Pancreas (tissue), 10 donors: Measurements from ENCODE around the gene TMEM95. TPM values are rescaled to one million over a fixed set of nuclear protein-coding genes. Genes with fewer than 3 reads are reported as not detected.
A peak's percentile ranks its signal among the peaks of the same experiment; 100 is the strongest.

Source experiments
- ATAC-seq, 4 donors: fragments of 200-7000 bp; cut with Tn5 transposase; one replicate each; pipeline versions ENCODE4 v1.8.0 to v1.9.1; 2020; ENCODE audit warnings: mild to moderate bottlenecking in 4 of 4, moderate library complexity in 4 of 4
- DNase-seq, 6 donors: peaks; one replicate each; pipeline ENCODE4 v3.0.0-alpha.2; 2020
- FAIRE-seq: peaks from 2 replicates; lab custom pipeline; 2012; peaks lifted over from hg19 to GRCh38; lab: Jason Lieb, UNC
- H3K27ac ChIP-seq, 4 donors: fragments of 200-600 bp; sonication (generic); 1 replicate in 3 of 4; 2 replicates in 1 of 4; pipeline versions ENCODE4 v1.5.0 to v1.8.0; 2020
- H3K27me3 ChIP-seq, 4 donors: fragments of 200-600 bp; one replicate each; pipeline ENCODE4 v1.8.0; 2021
- H3K36me3 ChIP-seq, 3 donors: fragments of 200-600 bp; sonication (generic) in 1 of 3; one replicate each; pipeline versions ENCODE4 v1.5.0 to v1.8.0; 2020 to 2021
- H3K4me1 ChIP-seq, 3 donors: fragments of 200-600 bp; one replicate each; pipeline ENCODE4 v1.8.0; 2021
- H3K4me3 ChIP-seq, 4 donors: fragments of 200-600 bp; sonication (generic) in 2 of 4; one replicate each; pipeline versions ENCODE4 v1.5.0 to v1.8.0; 2020 to 2021
- H3K9me3 ChIP-seq, 4 donors: fragments of 200-600 bp; one replicate each; pipeline ENCODE4 v1.8.0; 2021
- WGBS, 2 donors: extraction: QIAGEN DNeasy Blood & Tissue Kit; methylation state at CpG; one replicate each; pipeline ENCODE4 v1.1.7; 2013; 5-methylcytosine and 5-hydroxymethylcytosine counted together
- intact Hi-C, 3 donors: fragments of 100-400 bp; cut with DNase I; formaldehyde crosslinking; loops; one replicate each; pipeline versions ENCODE4 v1.11.1 to v1.14.2; 2022
- polyA plus RNA-seq, 2 donors: library from polyadenylated mRNA; stranded (reverse); fragments of 200-250 nt; gene quantifications; one replicate each; pipeline ENCODE4 v1.2.3, GENCODE V29; 2013
- total RNA-seq, 6 donors: library from RNA; stranded (reverse); fragmentation: NEBNext Ultra II Directional in 4 of 6; extraction: Animal tissue kit (Norgen Biotek cat#: 25700) in 4 of 6; gene quantifications; one replicate each; pipeline versions ENCODE4 v1.2.1 to v1.2.4, GENCODE V29; 2021 to 2023
- TF ChIP-seq, protein P1 (sequence below), 4 donors: fragments of 200-600 bp; sonication (generic) in 3 of 4; IDR thresholded peaks; one replicate each; pipeline versions ENCODE4 v1.5.0 to v1.8.0; 2021; ENCODE audit warnings: antibody characterized with exemption in 4 of 4
- donor health status: healthy with polysubstance abuse.
- donor health status: DM: no; HTN: no; CAD: no; lungs with moderate emphysema.
- donor health status: DM: no; HTN: no; CAD: no.
- donor health status: control.
- donor health status: control.
- donor health status: Bipolar disorder and iron deficiency.
- donor health status: DM: yes; HTN: yes; CAD: no.
- donor health status: DM: no; HTN: no; CAD: no.
- donor health status: DM: no; HTN: no; CAD: no.
- donor health status: DM: yes; HTN: yes; CAD: no.

The TMEM95 gene
- total and polyA plus RNA-seq, 8 donors: not detected

- FAIRE-seq (no peak), DNase-seq (peak in 1 of 6 donors; percentile 35), ATAC-seq (no peak)
- intact Hi-C loops: no loop called here
- H3K27ac ChIP-seq: no peak overlapping the region
- TF ChIP-seq, protein P1, sequence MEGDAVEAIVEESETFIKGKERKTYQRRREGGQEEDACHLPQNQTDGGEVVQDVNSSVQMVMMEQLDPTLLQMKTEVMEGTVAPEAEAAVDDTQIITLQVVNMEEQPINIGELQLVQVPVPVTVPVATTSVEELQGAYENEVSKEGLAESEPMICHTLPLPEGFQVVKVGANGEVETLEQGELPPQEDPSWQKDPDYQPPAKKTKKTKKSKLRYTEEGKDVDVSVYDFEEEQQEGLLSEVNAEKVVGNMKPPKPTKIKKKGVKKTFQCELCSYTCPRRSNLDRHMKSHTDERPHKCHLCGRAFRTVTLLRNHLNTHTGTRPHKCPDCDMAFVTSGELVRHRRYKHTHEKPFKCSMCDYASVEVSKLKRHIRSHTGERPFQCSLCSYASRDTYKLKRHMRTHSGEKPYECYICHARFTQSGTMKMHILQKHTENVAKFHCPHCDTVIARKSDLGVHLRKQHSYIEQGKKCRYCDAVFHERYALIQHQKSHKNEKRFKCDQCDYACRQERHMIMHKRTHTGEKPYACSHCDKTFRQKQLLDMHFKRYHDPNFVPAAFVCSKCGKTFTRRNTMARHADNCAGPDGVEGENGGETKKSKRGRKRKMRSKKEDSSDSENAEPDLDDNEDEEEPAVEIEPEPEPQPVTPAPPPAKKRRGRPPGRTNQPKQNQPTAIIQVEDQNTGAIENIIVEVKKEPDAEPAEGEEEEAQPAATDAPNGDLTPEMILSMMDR (IDR thresholded peaks at IDR 0.05): no peak
- no peaks in the 10 kb centered on the region for H3K9me3 ChIP-seq
- no peak overlapping the region for H3K4me3 ChIP-seq
- H3K27me3 ChIP-seq: no peaks in the 10 kb centered on the region
- WGBS, 2 donors: 51 to 56% methylated on average over 11 to 12 of the region's 12 CpGs
- H3K36me3 ChIP-seq: no peaks in the 10 kb centered on the region
- H3K4me1 ChIP-seq: peaks cover 2 to 10% (median 8%) of the 10 kb centered on the region in 3 donors
Measured at GRCh38 chr17:7406235-7406825, 51.4 kb downstream of the TMEM95 start.

Other genes starting within 250 kb of the TMEM95 start
Only the 30 nearest of the 36 such genes appear.
- gene ASGR1, start 175.8 kb upstream of the TMEM95 start, total RNA-seq: under 1 TPM in 5 of 6 donors, not detected in 1; 0.28 to 0.75 (median 0.47) TPM
- gene ASGR1, start 175.8 kb upstream of the TMEM95 start, polyA plus RNA-seq: 1 to 10 TPM; 1.2 to 2.6 TPM
- gene DLG4, start 135.3 kb upstream of the TMEM95 start, total RNA-seq: 10 to 100 TPM in 1 of 6 donors, 1 to 10 TPM in 5; 2.8 to 11.3 (median 5.0) TPM
- gene DLG4, start 135.3 kb upstream of the TMEM95 start, polyA plus RNA-seq: 10 to 100 TPM; 16.1 to 19.8 TPM
- 100 to 1,000 TPM; 447 to 715 (median 568) TPM for gene ACADVL, start 135.2 kb upstream of the TMEM95 start, total RNA-seq
- gene ACADVL, start 135.2 kb upstream of the TMEM95 start, polyA plus RNA-seq: 1,000 to 10,000 TPM; 2,446 to 3,251 TPM
- 10 to 100 TPM in 5 of 6 donors, 1 to 10 TPM in 1; 9.6 to 26.9 (median 13.7) TPM for gene DVL2, start 120.6 kb upstream of the TMEM95 start, total RNA-seq
- 10 to 100 TPM; 17.6 to 26.4 TPM for gene DVL2, start 120.6 kb upstream of the TMEM95 start, polyA plus RNA-seq
- 10 to 100 TPM in 4 of 6 donors, 1 to 10 TPM in 2; 7.0 to 19.8 (median 11.4) TPM for gene PHF23, start 115.7 kb upstream of the TMEM95 start, total RNA-seq
- 10 to 100 TPM; 11.4 to 23.3 TPM for gene PHF23, start 115.7 kb upstream of the TMEM95 start, polyA plus RNA-seq
- 100 to 1,000 TPM; 231 to 346 (median 294) TPM for gene GABARAP, start 112.7 kb upstream of the TMEM95 start, total RNA-seq
- 100 to 1,000 TPM; 520 to 639 TPM for gene GABARAP, start 112.7 kb upstream of the TMEM95 start, polyA plus RNA-seq
- 10 to 100 TPM; 42.0 to 75.2 (median 53.8) TPM for gene CTDNEP1, start 103.4 kb upstream of the TMEM95 start, total RNA-seq
- 10 to 100 TPM; 47.4 to 67.9 TPM for gene CTDNEP1, start 103.4 kb upstream of the TMEM95 start, polyA plus RNA-seq
- 10 to 100 TPM; 11.7 to 27.1 (median 19.5) TPM for gene ELP5, start 102.9 kb upstream of the TMEM95 start, total RNA-seq
- 10 to 100 TPM; 14.1 to 41.1 TPM for gene ELP5, start 102.9 kb upstream of the TMEM95 start, polyA plus RNA-seq
- 10 to 100 TPM; 49.1 to 89.7 (median 62.7) TPM for gene CLDN7, start 92.7 kb upstream of the TMEM95 start, total RNA-seq
- gene CLDN7, start 92.7 kb upstream of the TMEM95 start, polyA plus RNA-seq: 10 to 100 TPM; 55.7 to 69.1 TPM
- gene SLC2A4, start 73.4 kb upstream of the TMEM95 start, total RNA-seq: under 1 TPM; 0.16 to 0.95 (median 0.37) TPM
- 1 to 10 TPM; 1.0 to 1.8 TPM for gene SLC2A4, start 73.4 kb upstream of the TMEM95 start, polyA plus RNA-seq
- under 1 TPM; 0.12 to 0.59 (median 0.29) TPM for gene YBX2, start 60.5 kb upstream of the TMEM95 start, total RNA-seq
- 1 to 10 TPM; 1.2 TPM for gene YBX2, start 60.5 kb upstream of the TMEM95 start, polyA plus RNA-seq
- 100 to 1,000 TPM; 104 to 220 (median 187) TPM for gene EIF5A, start 47.5 kb upstream of the TMEM95 start, total RNA-seq
- 100 to 1,000 TPM; 167 to 205 TPM for gene EIF5A, start 47.5 kb upstream of the TMEM95 start, polyA plus RNA-seq
- 10 to 100 TPM; 22.1 to 33.5 (median 27.6) TPM for gene GPS2, start 39.8 kb upstream of the TMEM95 start, total RNA-seq
- gene GPS2, start 39.8 kb upstream of the TMEM95 start, polyA plus RNA-seq: 100 to 1,000 TPM in 1 of 2 donors, 10 to 100 TPM in 1; 68.9 to 101 TPM
- 10 to 100 TPM; 12.6 to 27.1 (median 15.4) TPM for gene NEURL4, start 25.8 kb upstream of the TMEM95 start, total RNA-seq
- gene NEURL4, start 25.8 kb upstream of the TMEM95 start, polyA plus RNA-seq: 10 to 100 TPM; 49.0 to 72.1 TPM
- 1 to 10 TPM; 1.6 to 5.6 (median 3.0) TPM for gene ACAP1, start 18.6 kb upstream of the TMEM95 start, total RNA-seq
- gene ACAP1, start 18.6 kb upstream of the TMEM95 start, polyA plus RNA-seq: 1 to 10 TPM; 2.9 to 4.4 TPM
- gene KCTD11, start 3.0 kb upstream of the TMEM95 start, total RNA-seq: 1 to 10 TPM; 3.4 to 6.6 (median 4.3) TPM
- 1 to 10 TPM; 7.2 TPM for gene KCTD11, start 3.0 kb upstream of the TMEM95 start, polyA plus RNA-seq
- gene TNK1, start 25.9 kb downstream of the TMEM95 start, total RNA-seq: 1 to 10 TPM; 4.9 to 9.0 (median 5.7) TPM
- gene TNK1, start 25.9 kb downstream of the TMEM95 start, polyA plus RNA-seq: 10 to 100 TPM; 10.8 to 13.8 TPM
- 10 to 100 TPM in 2 of 6 donors, 1 to 10 TPM in 4; 6.5 to 15.6 (median 9.0) TPM for gene PLSCR3, start 39.4 kb downstream of the TMEM95 start, total RNA-seq
- gene PLSCR3, start 39.4 kb downstream of the TMEM95 start, polyA plus RNA-seq: 10 to 100 TPM; 14.0 to 20.1 TPM
- 10 to 100 TPM; 32.8 to 53.5 (median 43.1) TPM for gene TMEM256, start 48.9 kb downstream of the TMEM95 start, total RNA-seq
- 100 to 1,000 TPM in 1 of 2 donors, 10 to 100 TPM in 1; 88.3 to 119 TPM for gene TMEM256, start 48.9 kb downstream of the TMEM95 start, polyA plus RNA-seq
- gene NLGN2, start 52.7 kb downstream of the TMEM95 start, total RNA-seq: 1 to 10 TPM; 2.9 to 8.4 (median 4.5) TPM
- 10 to 100 TPM in 1 of 2 donors, 1 to 10 TPM in 1; 7.4 to 13.7 TPM for gene NLGN2, start 52.7 kb downstream of the TMEM95 start, polyA plus RNA-seq
- gene SPEM1, start 65.2 kb downstream of the TMEM95 start, total RNA-seq: not detected
- not detected for gene SPEM1, start 65.2 kb downstream of the TMEM95 start, polyA plus RNA-seq
- gene SPEM2, start 70.5 kb downstream of the TMEM95 start, total RNA-seq: not detected
- not detected for gene SPEM2, start 70.5 kb downstream of the TMEM95 start, polyA plus RNA-seq
- not detected for gene SPEM3, start 73.7 kb downstream of the TMEM95 start, total RNA-seq
- gene SPEM3, start 73.7 kb downstream of the TMEM95 start, polyA plus RNA-seq: not detected
- 1 to 10 TPM; 2.4 to 7.8 (median 3.6) TPM for gene TMEM102, start 80.3 kb downstream of the TMEM95 start, total RNA-seq
- gene TMEM102, start 80.3 kb downstream of the TMEM95 start, polyA plus RNA-seq: 1 to 10 TPM; 2.2 to 2.9 TPM
- 1 to 10 TPM in 1 of 6 donors, under 1 TPM in 5; 0.09 to 1.1 (median 0.31) TPM for gene FGF11, start 84.4 kb downstream of the TMEM95 start, total RNA-seq
- gene FGF11, start 84.4 kb downstream of the TMEM95 start, polyA plus RNA-seq: under 1 TPM; 0.61 to 0.65 TPM
- gene CHRNB1, start 89.9 kb downstream of the TMEM95 start, total RNA-seq: 10 to 100 TPM in 2 of 6 donors, 1 to 10 TPM in 4; 7.5 to 15.0 (median 8.7) TPM
- gene CHRNB1, start 89.9 kb downstream of the TMEM95 start, polyA plus RNA-seq: 10 to 100 TPM in 1 of 2 donors, 1 to 10 TPM in 1; 9.7 to 11.1 TPM
- gene ZBTB4, start 124.5 kb downstream of the TMEM95 start, total RNA-seq: 10 to 100 TPM; 20.3 to 30.2 (median 22.2) TPM
- gene ZBTB4, start 124.5 kb downstream of the TMEM95 start, polyA plus RNA-seq: 10 to 100 TPM; 17.3 to 19.2 TPM
- not detected for gene SLC35G6, start 126.3 kb downstream of the TMEM95 start, total RNA-seq
- under 1 TPM in 1 of 2 donors, not detected in 1; 0.08 TPM for gene SLC35G6, start 126.3 kb downstream of the TMEM95 start, polyA plus RNA-seq
- 10 to 100 TPM; 45.7 to 62.6 (median 53.8) TPM for gene POLR2A, start 129.2 kb downstream of the TMEM95 start, total RNA-seq
- gene POLR2A, start 129.2 kb downstream of the TMEM95 start, polyA plus RNA-seq: 10 to 100 TPM; 24.5 to 83.6 TPM
- gene TNFSF12, start 193.9 kb downstream of the TMEM95 start, total RNA-seq: 10 to 100 TPM; 11.0 to 21.2 (median 12.7) TPM
- 10 to 100 TPM; 24.2 to 27.7 TPM for gene TNFSF12, start 193.9 kb downstream of the TMEM95 start, polyA plus RNA-seq